GM19463 (cell line): Measurements from ENCODE around the gene AHNAK.
"Not testable (repeated sequence)": the region's sequence is repeated elsewhere in the genome, so short reads cannot be mapped to it uniquely, and the experiment has no call there.

Source experiments
- ATAC-seq: cut with Tn5 transposase; IDR thresholded peaks from one replicate; pipeline ENCODE4 v1.9.1; 2021; ENCODE audit warnings: mild to moderate bottlenecking, moderate library complexity; ENCODE audit not compliant: unreplicated experiment

AHNAK gene

GRCh38 chr11:62391642-62392425 lies 154.8 kb downstream of the AHNAK start:
- ATAC-seq, result no peak

- ATAC-seq, result no peak
Measured at GRCh38 chr11:62390722-62391121, 155.9 kb downstream of the AHNAK start.

- no peak for ATAC-seq
Measured at GRCh38 chr11:62390237-62390636, 156.4 kb downstream of the AHNAK start.

- ATAC-seq, result no peak
Measured at GRCh38 chr11:62388999-62389398, 157.6 kb downstream of the AHNAK start.

GRCh38 chr11:62387381-62387780 lies 159.2 kb downstream of the AHNAK start:
- no peak for ATAC-seq

- ATAC-seq, result not testable (repeated sequence)
Measured at GRCh38 chr11:62386083-62386482, 160.5 kb downstream of the AHNAK start.

- no peak for ATAC-seq
Measured at GRCh38 chr11:62383822-62384221, 162.8 kb downstream of the AHNAK start.
